HG02610 (cell line): ENCODE data around the gene NINL.

Experiments used
- ATAC-seq: cut with Tn5 transposase; IDR thresholded peaks from one replicate; pipeline ENCODE4 v1.9.1; 2021; ENCODE audit warnings: mild to moderate bottlenecking, moderate library complexity; ENCODE audit not compliant: unreplicated experiment

NINL gene

DNA sequence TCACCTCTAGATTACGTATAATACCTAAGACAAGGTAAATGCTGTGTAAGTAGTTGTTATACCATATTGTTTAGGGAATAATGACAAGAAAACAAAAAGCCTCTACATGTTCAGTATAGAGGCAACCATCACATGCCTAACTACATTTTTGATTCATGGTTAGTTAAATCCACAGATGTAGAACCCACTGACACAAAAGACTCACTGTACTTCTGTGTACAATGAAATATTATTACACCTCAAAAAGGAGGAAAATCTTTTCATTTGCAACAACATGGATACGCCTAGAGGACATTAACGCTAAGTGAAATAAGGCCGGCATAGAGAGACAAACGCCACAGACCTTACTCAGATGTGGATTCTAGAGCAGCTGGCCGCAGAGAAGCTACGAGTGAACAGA lies 50.5 kb downstream of the NINL start:
- ATAC-seq: no peak

DNA sequence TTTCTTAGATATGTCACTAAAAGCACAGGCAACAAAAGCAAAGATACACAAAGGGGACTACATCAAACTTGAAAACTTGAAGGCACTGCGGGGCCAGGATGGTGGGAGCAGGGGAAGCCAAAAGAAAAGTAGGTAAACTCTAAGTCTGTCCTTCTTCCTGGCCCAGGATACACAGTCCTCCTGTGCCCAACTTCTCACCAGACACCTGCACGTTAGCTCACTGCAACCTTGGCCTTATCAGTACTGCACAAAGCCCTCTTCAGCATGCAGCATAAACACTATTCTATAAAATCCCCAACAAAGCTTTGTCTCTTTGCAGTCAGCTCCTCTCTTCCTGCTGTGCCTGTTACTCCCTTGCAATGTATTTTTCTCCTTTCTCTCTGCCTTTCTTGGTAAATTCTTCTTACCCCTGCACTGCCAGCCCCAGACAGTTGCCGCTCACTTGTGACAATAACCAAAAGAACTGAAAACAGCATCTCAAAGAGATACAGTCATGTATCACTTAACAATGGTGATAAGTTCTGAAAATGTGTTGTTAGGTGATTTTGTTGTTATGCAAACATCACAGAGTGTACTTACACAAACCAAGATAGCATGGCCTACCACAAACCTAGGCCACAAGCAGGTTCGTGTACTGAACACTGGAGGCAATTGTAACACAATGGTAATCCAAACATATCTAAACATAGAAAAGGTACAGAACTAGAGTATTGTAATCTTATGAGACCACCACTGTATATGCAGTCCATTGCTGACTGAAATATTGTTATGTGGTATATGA lies 51.2 kb downstream of the NINL start:
- ATAC-seq: no peak

DNA sequence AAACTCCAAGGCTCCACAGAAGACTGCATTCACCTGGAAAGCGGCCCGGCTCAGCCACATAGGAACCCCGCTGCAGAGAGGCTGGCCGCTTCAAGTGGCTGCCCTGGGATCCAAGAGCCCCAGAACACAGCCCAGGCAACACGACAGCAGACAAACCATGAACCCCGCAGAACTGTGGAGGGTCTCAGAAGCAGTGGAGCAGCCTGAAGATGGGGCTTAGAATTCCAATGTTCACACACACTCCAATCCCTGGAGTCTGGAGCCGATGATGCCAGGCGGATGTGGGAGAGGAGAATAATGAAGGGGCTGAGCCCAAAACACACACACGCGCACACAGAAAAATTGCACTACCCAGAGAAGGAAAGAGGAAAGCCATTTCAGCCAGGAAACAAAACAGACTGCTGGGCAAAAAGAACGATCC lies 52.4 kb downstream of the NINL start:
- no peak for ATAC-seq

DNA sequence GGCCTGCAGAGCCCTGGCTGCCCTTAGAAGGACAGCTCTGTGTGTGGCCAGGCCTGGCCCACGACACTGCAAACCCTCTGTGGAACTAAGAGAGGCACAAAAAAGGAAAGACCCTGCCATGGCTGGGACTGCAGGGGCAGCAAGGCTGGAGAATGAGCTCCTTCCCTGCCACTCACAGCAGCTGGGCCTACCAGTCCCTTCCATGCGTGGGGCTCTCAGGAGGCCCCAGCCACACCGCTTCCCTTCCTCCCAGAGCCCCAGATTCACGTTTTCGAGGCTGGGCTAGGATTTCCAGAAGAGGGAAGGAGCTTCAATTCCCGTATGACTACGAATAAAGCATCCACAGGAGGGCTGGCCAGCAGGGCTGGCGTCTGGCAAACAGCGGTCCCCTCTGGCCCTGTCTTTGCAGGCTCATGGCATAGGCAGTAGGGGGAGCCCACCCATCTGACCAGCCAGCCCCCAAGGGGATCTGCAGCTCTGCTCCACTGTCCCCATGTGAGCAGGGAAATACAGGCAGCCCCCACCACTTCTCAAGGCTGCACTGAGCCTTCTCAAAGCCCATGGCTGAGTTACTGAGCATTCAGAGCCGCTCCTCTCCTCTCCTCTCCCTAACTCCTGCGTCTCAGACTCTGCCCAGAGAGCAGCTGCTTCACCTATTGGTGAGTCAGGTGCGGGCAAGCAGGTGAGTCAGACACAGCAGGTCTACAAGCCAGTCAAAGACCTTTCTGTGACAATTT lies 53.1 kb downstream of the NINL start:
- no peak for ATAC-seq

DNA sequence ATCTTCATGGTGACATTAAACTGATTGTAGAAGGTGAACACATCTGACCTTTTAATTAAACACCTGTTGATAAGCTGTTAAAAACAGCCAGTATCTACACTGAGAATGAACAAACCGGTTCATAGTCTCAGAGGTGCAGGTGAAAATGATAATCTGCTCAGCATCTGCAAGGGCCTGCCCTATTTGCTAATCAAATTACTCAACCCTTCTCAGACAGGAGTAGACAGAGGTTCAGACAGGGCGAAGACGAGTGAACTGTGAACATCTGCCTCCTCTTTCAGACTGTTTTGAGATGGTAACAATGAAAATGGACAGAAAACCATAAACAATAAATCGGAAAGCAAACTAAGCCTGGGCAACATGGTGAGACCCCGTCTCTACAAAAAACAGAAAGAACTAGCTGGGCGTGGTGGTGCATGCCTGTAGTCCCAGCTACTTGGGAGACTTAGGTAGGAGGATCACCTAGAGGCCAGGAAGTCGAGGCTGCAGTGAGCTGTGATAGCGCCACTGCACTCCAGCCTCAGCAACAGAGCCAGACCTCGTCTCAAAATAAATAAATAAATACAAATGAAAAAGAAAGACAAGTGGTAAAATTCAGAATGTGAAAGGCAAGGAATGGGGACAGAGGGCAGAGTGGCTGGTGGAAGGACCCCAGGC lies 55.9 kb downstream of the NINL start:
- no peak for ATAC-seq

DNA sequence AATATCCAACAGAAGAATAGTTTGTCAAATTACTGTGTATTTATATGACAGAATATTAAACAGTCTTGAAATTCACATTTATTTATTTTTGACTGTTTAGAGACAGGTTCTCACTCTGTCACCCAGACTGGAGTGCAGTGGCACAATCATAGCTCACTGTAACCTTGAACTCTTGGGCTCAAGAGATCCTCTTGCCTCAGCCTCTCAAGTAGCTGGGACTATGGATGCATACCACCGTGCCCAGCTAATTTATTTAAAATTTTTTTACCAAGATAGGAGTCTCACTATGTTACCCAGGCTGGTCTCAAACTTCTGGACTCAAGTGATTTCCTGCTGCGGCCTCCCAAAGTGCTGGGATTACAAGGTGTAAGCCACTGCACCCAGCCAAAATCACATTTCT lies 57.4 kb downstream of the NINL start:
- ATAC-seq: no peak

DNA sequence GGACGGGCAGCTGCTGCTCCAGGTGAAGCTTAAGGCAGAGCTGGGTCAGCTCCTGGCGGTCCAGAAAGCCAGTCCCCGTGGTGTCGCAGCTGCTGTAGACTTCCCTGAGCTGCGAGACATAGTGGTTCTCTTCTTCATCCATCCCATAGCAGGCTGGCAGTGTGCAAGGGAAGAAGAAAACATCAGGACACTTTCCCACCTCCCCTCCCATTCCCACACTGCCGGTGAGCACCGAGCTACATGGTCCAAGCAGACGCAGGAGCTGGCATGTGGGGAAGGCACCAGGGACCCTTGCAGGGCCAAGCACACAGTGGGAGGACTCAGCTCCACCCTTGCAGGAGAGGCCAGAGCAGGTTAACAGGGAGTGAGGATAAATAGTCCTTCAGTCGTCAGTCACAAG lies 58.9 kb downstream of the NINL start:
- ATAC-seq: no peak

DNA sequence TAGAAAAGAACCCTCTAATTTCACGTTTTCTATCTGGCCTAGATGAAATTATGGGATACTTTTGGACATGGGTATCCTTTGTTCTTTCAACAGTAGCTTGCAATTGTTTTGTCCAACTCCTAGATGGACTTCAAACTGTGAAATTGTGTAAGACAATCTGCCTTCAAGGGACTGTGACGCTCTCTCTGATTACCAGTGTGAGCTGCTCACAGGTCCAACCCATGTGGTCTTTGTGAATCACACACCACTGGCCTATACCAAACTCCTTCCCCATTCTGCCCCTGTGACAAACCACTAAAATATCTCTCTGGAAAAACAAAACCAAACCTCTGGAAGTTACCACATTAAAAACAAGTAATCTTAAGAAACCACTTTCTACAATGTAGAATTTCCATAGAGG lies 59.5 kb downstream of the NINL start:
- ATAC-seq: no peak

DNA sequence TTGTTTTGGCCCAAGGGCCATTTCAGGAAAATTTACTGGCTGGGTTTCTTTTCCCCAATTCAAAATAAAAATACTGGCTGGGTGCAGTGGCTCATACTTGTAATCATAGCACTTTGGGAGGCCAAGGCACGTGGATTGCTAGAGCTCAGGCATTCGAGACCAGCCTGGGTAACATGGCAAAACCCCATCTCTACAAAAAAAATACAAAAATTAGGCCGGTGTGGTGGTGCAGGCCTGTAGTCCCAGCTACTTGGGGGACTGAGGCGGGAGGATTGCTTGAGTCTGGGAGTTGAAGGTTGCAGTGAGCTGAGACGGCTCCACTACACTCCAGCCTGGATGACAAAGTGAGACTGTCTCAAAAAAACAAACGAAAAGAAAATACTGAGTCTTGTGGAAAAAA lies 60.0 kb downstream of the NINL start:
- ATAC-seq: no peak

DNA sequence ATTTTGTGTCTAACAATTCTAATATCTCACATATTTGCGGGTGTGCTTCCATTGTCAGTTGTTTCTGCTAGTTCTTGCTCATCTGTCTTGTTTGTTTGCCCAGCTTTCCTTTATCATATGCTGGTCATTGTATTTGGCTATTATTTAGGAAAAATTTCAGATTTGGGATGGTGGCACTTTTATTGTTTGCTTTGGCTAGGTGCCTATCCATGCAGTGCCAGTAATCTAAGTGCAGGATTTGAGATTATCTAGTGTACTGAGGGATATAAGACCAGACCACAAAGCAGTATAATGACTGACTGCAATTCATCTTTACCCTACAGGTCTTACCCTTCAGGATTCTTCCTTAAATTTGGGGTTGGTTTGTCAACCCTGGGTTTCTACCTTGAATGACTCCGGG lies 63.9 kb downstream of the NINL start:
- no peak for ATAC-seq

DNA sequence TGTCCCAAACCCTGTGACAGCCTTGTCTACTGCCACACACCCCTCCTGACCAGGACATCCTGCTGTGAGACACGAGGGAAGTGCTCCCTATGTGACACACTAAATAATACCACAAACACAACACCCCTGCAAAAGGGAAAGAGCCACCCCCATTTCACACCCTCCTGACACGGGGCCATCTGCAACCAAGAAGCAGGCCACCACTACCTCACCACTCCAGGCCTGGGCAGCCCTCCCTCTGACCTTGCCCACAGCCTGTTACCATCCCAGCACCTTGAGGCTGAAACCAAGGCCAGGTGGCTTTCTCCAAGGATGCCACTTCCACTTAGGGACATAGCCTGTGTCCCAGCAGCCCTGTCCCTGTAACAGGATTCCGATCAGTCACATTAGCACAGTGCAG lies 68.2 kb downstream of the NINL start:
- ATAC-seq: no peak

DNA sequence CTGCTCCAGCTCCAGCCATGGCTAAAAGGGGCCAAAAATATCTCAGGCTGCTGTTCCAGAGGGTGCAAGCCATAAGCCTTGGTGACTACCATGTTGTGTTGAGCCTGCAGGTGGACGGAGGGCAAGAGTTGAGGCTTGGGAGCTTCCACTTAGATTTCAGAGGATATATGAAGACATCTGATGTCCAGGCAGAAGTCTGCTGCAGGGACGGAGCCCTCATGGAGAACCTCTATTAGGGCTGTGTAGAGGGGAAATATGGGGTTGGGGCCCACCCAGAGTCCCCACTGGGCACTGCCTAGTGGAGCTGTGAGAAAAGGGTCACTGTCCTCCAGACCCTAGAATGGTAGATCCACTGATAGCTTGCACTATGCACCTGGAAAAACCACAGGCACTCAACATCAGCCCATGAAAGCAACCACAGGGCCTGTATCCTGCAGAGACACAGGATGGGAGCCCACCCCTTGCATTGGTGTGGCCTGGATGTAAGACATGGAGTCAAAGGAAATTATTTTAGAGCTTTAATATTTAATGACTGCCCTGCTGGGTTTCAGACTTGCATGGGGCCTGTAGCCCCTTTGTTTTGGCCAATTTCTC lies 70.5 kb downstream of the NINL start:
- no peak for ATAC-seq

DNA sequence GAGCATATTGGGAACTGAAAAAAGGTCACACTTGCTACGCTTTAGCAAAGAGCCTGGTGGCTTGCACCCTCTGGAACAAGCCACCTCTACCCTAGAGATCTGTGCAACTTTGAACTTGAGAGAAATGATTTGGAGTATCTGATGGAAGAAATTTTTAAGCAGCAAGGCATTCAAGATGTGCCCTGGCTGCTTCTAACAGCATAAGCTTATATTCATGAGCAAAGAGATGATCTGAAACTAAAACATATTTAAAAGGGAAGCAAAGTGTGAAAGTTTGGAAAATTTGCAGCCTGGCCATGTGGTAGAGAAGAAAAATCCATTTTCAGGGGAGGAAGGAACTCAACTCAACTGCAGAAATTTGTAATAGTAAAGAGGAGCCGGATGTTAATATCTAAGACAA lies 71.1 kb downstream of the NINL start:
- no peak for ATAC-seq

DNA sequence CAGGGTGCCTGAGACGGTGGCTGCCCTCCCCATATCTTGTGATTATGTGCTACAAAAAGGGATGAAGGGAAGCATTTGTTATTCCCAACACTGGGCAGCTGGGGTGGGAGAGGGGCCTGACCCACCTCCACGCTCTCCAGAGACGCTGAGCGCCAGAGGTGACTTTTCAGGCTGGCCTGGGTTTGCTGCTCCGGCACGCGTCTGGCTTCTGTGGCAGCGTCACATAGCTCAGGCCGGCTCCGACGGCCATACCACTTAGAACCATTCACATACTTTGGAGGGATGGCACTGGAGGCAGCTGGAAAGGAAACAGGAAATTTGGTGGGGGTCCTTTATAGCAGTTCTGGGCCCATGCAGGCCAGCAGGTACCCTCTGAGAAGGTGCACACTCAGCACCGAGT lies 72.6 kb downstream of the NINL start:
- ATAC-seq: no peak

DNA sequence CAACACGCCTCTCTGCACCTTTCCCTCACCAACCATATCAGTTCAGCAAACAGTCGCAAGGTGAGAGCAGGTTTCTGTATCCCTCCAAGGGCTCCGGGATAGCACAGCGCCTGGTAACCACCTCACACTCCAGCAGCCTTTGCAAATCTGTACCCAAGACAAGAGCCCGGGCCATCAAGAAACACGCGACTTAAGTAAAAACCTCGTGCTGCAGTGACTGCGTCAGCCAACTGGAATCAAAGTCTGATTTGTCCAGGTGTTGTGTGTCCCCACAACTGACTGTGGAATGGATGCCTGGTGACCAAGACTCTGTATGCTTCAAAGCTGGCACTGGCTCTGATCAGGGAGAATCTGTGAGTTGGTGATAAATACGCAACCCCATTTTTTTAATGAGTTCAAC lies 74.1 kb downstream of the NINL start:
- ATAC-seq: no peak

DNA sequence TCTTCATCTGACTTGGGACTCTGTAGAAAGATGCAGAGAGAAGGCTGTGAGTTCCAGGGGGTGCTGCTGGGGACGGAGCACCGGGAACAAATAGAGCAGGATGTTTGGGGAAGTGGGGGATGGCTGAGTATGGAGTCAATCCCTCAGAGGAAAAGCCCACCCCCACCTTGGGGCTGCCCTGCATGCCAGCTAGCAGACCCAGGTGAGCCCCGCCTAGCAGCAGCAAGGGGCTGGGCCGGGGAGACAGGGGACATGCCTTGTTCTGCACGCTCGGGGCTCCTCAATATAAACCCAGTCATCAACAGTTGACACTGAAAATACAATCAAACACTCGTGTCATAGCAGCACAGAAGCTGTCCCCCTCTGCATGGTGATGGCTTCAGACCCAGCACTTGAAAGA lies 74.6 kb downstream of the NINL start:
- no peak for ATAC-seq

DNA sequence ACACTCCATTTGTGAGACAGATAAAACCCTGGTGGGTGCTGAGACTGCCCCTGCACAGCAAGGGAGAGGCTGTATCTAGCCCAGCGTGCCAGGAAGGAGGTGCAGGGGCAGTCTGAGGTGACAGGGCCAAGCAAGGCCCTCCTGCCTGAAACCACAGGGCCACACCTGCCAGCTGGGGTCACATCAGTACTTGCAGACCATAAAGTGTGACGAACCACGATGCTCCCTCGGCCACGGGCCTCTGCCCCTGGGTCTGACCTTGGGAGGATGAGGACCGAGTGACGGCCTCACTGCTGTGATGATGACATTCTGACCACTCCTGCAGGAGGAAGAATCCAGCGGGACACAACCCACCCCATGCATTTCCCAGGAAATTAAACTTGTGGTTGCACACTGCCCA lies 75.1 kb downstream of the NINL start:
- no peak for ATAC-seq

DNA sequence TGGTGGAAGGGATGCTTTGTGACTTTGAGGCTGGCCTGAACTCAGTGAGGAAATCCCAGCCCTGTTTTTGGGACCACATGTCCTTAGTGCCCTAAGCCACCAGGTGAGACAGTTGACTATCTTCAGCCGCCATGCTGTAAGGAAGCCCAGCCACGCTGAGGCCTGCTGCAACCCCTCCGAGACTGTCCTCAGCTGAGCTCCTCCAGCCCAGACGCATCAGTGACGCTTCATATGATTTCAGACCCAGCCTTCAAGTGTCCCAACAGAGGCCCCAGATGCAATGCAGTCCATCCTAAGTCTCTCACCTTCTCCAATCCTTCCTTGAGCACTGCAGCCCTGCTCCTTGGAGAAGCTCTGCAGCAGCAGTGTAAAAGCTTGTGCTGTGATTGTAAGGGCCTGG lies 76.2 kb downstream of the NINL start:
- ATAC-seq: no peak

DNA sequence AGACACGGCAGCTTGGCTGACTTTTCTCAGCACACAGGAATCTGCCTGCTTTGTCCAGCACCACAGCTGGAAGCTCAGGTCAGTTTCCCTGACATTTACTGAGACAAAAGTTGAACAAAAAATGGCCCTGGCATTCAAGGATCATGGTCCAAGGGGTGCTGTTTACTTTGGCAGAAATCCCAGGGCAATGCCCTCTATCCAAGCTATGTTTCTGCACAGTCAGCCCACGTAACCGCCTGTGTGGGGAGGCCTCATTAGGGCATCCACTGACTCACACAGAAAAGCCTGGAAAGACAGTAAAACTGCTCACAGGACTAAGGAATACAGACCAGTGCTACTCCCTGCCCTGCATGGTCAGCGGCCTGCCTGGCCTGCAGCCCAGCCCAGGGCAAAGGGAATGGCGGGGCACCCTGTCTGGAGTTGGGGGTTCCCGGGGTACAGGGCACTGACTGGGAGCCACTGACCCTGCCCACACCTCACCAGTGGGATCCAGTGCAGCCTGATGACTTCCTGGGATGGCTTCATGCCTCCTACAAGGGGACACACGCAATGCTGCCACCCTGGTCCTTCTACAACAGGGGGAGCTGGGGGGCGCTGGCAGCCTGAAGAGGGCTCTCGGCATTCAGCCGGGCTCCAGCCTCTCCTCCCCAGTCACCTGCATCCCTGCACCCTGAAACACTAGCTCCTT lies 77.1 kb downstream of the NINL start:
- no peak for ATAC-seq

DNA sequence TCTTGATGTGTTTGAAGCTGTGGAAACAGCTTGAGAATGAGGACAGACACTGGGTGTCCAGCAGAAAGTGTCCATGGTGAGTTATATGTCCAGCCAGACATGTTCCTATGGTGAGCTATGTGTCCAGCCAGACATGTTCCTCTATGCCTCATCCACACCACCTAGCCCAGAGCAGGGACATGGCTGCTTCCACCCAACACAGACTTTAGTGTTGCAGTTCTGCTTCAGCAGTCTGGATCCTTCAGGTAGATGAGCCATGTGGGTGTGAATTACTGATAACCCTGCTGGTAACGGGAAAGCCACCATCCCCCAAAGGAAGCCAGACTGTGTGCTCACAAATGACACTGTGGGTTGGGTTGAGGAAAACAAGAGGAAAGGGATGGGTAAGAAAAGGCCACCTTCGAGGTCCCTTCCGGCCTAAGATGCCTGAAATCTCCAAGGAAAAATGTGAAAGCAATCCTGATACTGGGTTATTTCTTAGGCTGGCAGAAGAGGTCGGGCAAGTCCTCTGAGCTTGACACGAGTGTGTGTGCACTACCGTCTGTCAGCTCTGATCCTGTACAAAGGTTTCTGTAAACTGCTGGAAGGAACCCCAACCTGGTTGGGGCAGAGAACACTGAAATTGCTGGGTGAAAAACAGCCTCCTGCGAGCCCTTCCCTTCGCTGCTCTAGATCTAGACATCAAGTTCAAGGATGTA lies 77.8 kb downstream of the NINL start:
- no peak for ATAC-seq
